K562 (cell line): ENCODE data around the gene KCNJ11. TPM values are rescaled to one million over a fixed set of nuclear protein-coding genes. Genes with fewer than 3 reads are reported as not detected.

ENCODE experiments used
- CBX1 ChIP-seq: sonication (generic); IDR thresholded peaks from 2 replicates; pipeline ENCODE4 v1.6.1; 2016; ENCODE audit warnings: antibody characterized with exemption, low read depth, mild to moderate bottlenecking
- FOXP1 ChIP-seq: sonication (generic); formaldehyde crosslinking; IDR thresholded peaks from 2 replicates; pipeline ENCODE4 v1.8.0; 2022; ENCODE audit warnings: mild to moderate bottlenecking, missing genetic modification reagents
- KDM5B ChIP-seq: fragments of 200-600 bp; sonication (generic); IDR thresholded peaks from 2 replicates; pipeline ENCODE4 v1.6.1; 2012; ENCODE audit warnings: low read depth, mild to moderate bottlenecking, moderate library complexity, low read length, control low read depth, inconsistent platforms; ENCODE audit not compliant: insufficient replicate concordance
- MECOM ChIP-seq: fragments of 250-450 bp; sonication (Bioruptor Pico); IDR thresholded peaks from 2 replicates; pipeline ENCODE4 v1.8.0; 2022; ENCODE audit warnings: inconsistent platforms
- TBP ChIP-seq: optimal IDR thresholded peaks from 2 replicates; pipeline ENCODE3; 2011; ENCODE audit warnings: low read depth, low read length, improper control_type of control experiment
- ZNF217 ChIP-seq: sonication (generic); formaldehyde crosslinking; IDR thresholded peaks from 2 replicates; pipeline ENCODE4 v1.8.0; 2022; ENCODE audit warnings: mild to moderate bottlenecking, missing genetic modification reagents
- ZNF280A ChIP-seq: fragments of 450-650 bp; IDR thresholded peaks from 2 replicates; pipeline ENCODE4 v1.6.1; 2018; ENCODE audit warnings: mild to moderate bottlenecking, low read depth; ENCODE audit not compliant: partially characterized antibody
- polyA plus RNA-seq, 8 experiments: library from polyadenylated mRNA; depleted of rRNA in 4 of 8; stranded (reverse) in 5 of 8; unstranded in 3 of 8; fragments of >200 nt; fragmentation: Nextera tagmentation in 2 of 8; fragmentation: Illumina TruSeq in 1 of 8; extraction: Ambion mirVana in 2 of 8; extraction: Trizol in 1 of 8; gene quantifications; 2 replicates each; pipeline versions ENCODE4 v1.2.1 to v1.2.3, GENCODE V29; 2011 to 2014; ENCODE audit warnings: inconsistent platforms in 1 of 8, missing spikeins in 1 of 8
- total RNA-seq, 7 experiments: library from RNA; depleted of rRNA in 6 of 7; stranded (reverse); fragments of >200 nt in 6 of 7; fragmentation: Illumina TruSeq in 2 of 7; extraction: Trizol in 2 of 7; gene quantifications; 2 replicates each; pipeline versions ENCODE4 v1.2.1 to v1.2.3, GENCODE V29; 2011 to 2021; ENCODE audit warnings: low replicate concordance in 1 of 7
- TF ChIP-seq, protein P1 (sequence below), 2 experiments: fragments of 200-800 bp in 1 of 2; sonication (Bioruptor generic) in 1 of 2; sonication (generic) in 1 of 2; formaldehyde crosslinking in 1 of 2; IDR thresholded peaks in 1 of 2; conservative IDR thresholded peaks in 1 of 2; 2 replicates each; pipeline versions ENCODE4 v1.5.0 to v1.6.1; 2016 to 2020; ENCODE audit warnings: missing compliant biosample characterization in 1 of 2, missing genetic modification characterization in 1 of 2, missing genetic modification reagents in 1 of 2

Gene KCNJ11
- total and polyA plus RNA-seq, 9 of the 15 experiments (the other 6 are each of a cell fraction or from before 2014, with no cell fraction given): 0.54 to 3.7 (median 0.86) TPM; not detected in 2

DNA sequence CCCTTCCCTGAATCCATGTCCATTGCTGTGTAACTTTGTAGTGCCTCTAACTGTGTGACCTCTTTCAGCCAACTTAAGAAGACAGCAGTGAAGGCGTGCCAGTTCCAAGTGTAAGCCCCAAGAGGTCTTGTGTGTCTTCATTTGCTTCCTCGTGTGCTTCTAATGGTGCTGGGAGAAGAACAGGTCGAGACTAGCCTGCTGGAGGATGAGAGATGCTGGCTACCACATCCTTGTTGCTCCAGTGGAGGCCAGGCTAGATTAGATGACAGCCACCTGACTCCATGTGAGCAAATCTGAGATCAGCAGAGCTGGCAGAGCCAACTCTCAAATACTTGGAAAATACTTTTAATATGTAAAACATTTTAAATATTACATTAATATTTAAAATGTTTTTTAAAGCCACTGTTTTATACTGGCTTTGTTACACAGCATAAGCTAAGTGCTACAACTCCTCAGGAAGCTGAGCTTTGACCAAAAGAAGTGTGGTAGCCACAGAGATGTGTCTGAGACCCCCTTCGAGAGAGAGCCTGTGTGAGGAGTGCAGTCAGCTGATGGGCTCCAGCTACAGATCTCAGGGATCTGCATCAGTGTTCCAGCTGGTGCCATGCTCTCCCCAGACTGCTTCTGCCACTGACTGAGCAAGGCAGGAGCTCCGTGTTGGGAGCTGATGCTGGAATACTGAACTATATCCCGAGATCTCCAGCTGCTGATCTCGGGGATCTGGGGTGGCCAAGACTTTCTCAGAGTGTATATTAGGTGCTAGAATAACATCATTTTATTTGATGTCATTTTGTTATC lies 8.9 kb downstream of the KCNJ11 start (continued):
- TF ChIP-seq ZNF280A (no peak), KDM5B (no peak), ZNF217 (CRISPR knock-in tag) (no peak), TBP (no peak), FOXP1 (CRISPR knock-in tag) (no peak), MECOM (CRISPR knock-in tag) (no peak), CBX1 (no peak)
- TF ChIP-seq, protein P1, sequence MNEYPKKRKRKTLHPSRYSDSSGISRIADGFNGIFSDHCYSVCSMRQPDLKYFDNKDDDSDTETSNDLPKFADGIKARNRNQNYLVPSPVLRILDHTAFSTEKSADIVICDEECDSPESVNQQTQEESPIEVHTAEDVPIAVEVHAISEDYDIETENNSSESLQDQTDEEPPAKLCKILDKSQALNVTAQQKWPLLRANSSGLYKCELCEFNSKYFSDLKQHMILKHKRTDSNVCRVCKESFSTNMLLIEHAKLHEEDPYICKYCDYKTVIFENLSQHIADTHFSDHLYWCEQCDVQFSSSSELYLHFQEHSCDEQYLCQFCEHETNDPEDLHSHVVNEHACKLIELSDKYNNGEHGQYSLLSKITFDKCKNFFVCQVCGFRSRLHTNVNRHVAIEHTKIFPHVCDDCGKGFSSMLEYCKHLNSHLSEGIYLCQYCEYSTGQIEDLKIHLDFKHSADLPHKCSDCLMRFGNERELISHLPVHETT (CRISPR knock-in tag; conservative IDR thresholded peaks at IDR 0.05 in 1 of 2, IDR thresholded peaks at IDR 0.05 in 1 of 2): no peak
